ENCODE measurements around the gene ACY1.

The ACY1 gene

GRCh38 chr3:51961602-51962569, 21.4 kb upstream of the ACY1 start:
- Histone ChIP-seq H3K4me3 (ENCODE audit: low read length) (no peak overlapping the region), H3K27me3 (replicated peaks; ENCODE audit: insufficient read depth, low read length) (no peaks in the 10 kb centered on the region), H3K9me2 (replicated peaks; ENCODE audit: insufficient read depth, low read length) (no peaks in the 10 kb centered on the region), H3K27ac (ENCODE audit: low read length) (no peak overlapping the region), H3F3A (ENCODE audit: insufficient read depth, low read length) (no peaks in the 10 kb centered on the region), H3K79me2 (ENCODE audit: low read length) (no peaks in the 10 kb centered on the region), H3K4me2 (ENCODE audit: low read depth, low read length) (no peak overlapping the region), H4K20me1 (ENCODE audit: insufficient read depth, low read length) (no peaks in the 10 kb centered on the region), H3K9ac (ENCODE audit: low read length) (no peak overlapping the region), H2AFZ (ENCODE audit: low read length) (no peak overlapping the region), H3K4me1 (ENCODE audit: low read length) (no peaks in the 10 kb centered on the region), H3K36me3 (replicated peaks; ENCODE audit: insufficient read depth, low read length) (no peaks in the 10 kb centered on the region), H3K9me3 (replicated peaks; ENCODE audit: insufficient read depth, low read length) (no peaks in the 10 kb centered on the region)
- DNase-seq = no peak
- TF ChIP-seq CTCF (IDR thresholded peaks at IDR 0.05; ENCODE audit: low read length) (no peak), EZH2 (optimal IDR thresholded peaks at IDR 0.05; ENCODE audit: low read depth, low read length) (no peak), EZH2phosphoT487 (IDR thresholded peaks at IDR 0.05; ENCODE audit: low read length) (no peak)

- H3K9ac ChIP-seq (ENCODE audit: low read length) = no peak overlapping the region
- H3K27me3 ChIP-seq (replicated peaks; ENCODE audit: insufficient read depth, low read length) = no peaks in the 10 kb centered on the region
- H3K9me2 ChIP-seq (replicated peaks; ENCODE audit: insufficient read depth, low read length) = no peaks in the 10 kb centered on the region
- no peaks in the 10 kb centered on the region for H4K20me1 ChIP-seq (ENCODE audit: insufficient read depth, low read length)
- 0 out of 2 replicates have a peak, but pooled peaks cover 3% of the 10 kb centered on the region for H3F3A ChIP-seq (ENCODE audit: insufficient read depth, low read length)
- H2AFZ ChIP-seq (ENCODE audit: low read length) = no peak overlapping the region
- no peaks in the 10 kb centered on the region for H3K36me3 ChIP-seq (replicated peaks; ENCODE audit: insufficient read depth, low read length)
- DNase-seq = no peak
- 0 out of 2 replicates have a peak, but pooled peaks cover 2% of the 10 kb centered on the region for H3K4me1 ChIP-seq (ENCODE audit: low read length)
- H3K4me2 ChIP-seq (ENCODE audit: low read depth, low read length) = no peak overlapping the region
- H3K27ac ChIP-seq (ENCODE audit: low read length) = no peak overlapping the region
- no peak overlapping the region for H3K4me3 ChIP-seq (ENCODE audit: low read length)
- H3K9me3 ChIP-seq (replicated peaks; ENCODE audit: insufficient read depth, low read length) = no peaks in the 10 kb centered on the region
- TF ChIP-seq EZH2phosphoT487 (IDR thresholded peaks at IDR 0.05; ENCODE audit: low read length) = no peak
- no peak for TF ChIP-seq EZH2 (optimal IDR thresholded peaks at IDR 0.05; ENCODE audit: low read depth, low read length)
- no peaks in the 10 kb centered on the region for H3K79me2 ChIP-seq (ENCODE audit: low read length)
These were observed 20.3 kb upstream of the ACY1 start for GRCh38 chr3:51962854-51963530.

GRCh38 chr3:51963951-51964451, 19.3 kb upstream of the ACY1 start:
- Histone ChIP-seq H3K9ac (ENCODE audit: low read length) (no peak overlapping the region), H3K4me2 (ENCODE audit: low read depth, low read length) (no peak overlapping the region), H3K27me3 (replicated peaks; ENCODE audit: insufficient read depth, low read length) (no peaks in the 10 kb centered on the region), H3F3A (ENCODE audit: insufficient read depth, low read length) (peaks cover 3% of the 10 kb centered on the region; the same call in 1 of the 2 replicates), H3K4me1 (ENCODE audit: low read length) (0 out of 2 replicates have a peak, but pooled peaks cover 4% of the 10 kb centered on the region), H3K4me3 (ENCODE audit: low read length) (no peak overlapping the region), H3K9me3 (replicated peaks; ENCODE audit: insufficient read depth, low read length) (no peaks in the 10 kb centered on the region), H4K20me1 (ENCODE audit: insufficient read depth, low read length) (no peaks in the 10 kb centered on the region), H2AFZ (ENCODE audit: low read length) (no peak overlapping the region), H3K9me2 (replicated peaks; ENCODE audit: insufficient read depth, low read length) (no peaks in the 10 kb centered on the region), H3K36me3 (replicated peaks; ENCODE audit: insufficient read depth, low read length) (no peaks in the 10 kb centered on the region), H3K79me2 (ENCODE audit: low read length) (no peaks in the 10 kb centered on the region), H3K27ac (ENCODE audit: low read length) (no peak overlapping the region)
- DNase-seq = no peak
- TF ChIP-seq EZH2 (optimal IDR thresholded peaks at IDR 0.05; ENCODE audit: low read depth, low read length) (no peak), EZH2phosphoT487 (IDR thresholded peaks at IDR 0.05; ENCODE audit: low read length) (no peak), CTCF (IDR thresholded peaks at IDR 0.05; ENCODE audit: low read length) (no peak)

All from MM.1S (cell line).